ENCODE results near the gene USP33. TPM values are rescaled to one million over a fixed set of nuclear protein-coding genes. Genes with fewer than 3 reads are reported as not detected.
"Not testable (repeated sequence)": the region's sequence is repeated elsewhere in the genome, so short reads cannot be mapped to it uniquely, and the experiment has no call there.

Gene USP33
- 10 to 100 TPM; 41.8 to 43.1 TPM for total RNA-seq
- 38.9 TPM for polyA plus RNA-seq

DNA sequence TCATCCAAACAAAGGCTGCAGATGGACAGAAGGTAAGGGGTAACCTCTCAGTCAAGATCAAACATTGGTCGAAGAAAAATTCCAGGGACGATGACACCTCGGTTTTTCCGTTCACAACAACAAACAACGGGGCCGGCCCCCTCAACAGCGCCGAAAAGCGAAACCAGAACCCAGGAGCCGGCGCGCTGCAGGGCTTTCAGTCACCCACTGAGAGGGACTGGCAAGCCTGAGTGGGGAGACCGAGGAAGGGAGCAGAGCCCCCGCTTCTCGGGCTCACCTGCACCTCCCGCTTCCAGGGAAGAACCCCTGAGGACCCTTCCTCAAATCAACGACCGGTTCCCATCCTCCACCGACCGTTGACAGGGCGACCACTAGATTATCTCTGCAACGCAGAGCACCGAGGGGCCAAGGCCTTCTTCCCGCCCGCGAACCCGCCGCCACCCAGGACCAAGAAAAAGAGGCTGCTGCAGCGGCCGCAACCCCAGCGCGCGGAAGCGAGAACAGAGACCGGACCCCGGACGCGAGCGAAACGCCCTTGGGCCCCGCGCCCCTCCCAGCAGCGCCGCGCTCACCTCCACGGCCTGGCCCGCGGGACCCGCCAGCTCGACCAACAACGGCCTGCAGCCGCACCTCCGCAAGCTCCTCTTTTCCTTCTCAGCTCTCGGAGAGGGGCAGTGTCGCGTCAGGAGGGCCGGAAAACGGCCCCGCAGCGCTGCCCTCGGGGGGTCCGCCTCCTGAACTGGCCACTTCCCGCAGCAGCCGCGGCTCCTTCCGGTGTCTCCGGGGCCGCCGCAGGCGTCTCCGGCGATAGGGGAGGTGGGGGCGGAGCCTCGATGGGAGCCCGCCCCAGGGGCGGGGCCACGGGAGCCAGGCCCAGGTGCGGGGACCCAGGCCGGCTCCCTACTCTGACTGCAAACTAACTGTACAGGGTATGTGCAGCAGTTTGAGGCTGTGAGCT, at the start of gene USP33:
TSS of gene USP33 (minus strand) at position 782 of the 958 bp plus-strand sequence. CDS start 18,155 bp downstream, outside the sequence.
- Mint-ChIP-seq H3K4me3 (peak within 1 kb of the TSS; percentile 96 to 99 (median 96)), H3K4me1 (peaks cover 40 to 53% (median 51%) of the 10 kb centered on the region in 3 donors), H3K9me3 (no peaks in the 10 kb centered on the region), H3K27me3 (no peaks in the 10 kb centered on the region), H3K27ac (peak within 1 kb of the TSS; percentile 93 to 99 (median 94)), H3K36me3 (peaks cover 0 to 7% (median 0%) of the 10 kb centered on the region in 3 donors)
- Histone ChIP-seq H3K36me3 (ENCODE audit: insufficient read depth, low read length) (no peaks in the 10 kb centered on the region), H3K4me3 (ENCODE audit: low read length) (peak within 1 kb of the TSS; percentile 59), H3K4me1 (ENCODE audit: insufficient read depth, low read length) (peaks cover 45% of the 10 kb centered on the region), H3K27ac (ENCODE audit: low read depth, low read length) (peak within 1 kb of the TSS; percentile 83), H3K9me3 (ENCODE audit: low read length) (no peaks in the 10 kb centered on the region), H3K27me3 (ENCODE audit: insufficient read depth, low read length, poor library complexity, severe bottlenecking) (no peaks in the 10 kb centered on the region)
- DNase-seq, result peak; percentile 87 to 93 (median 91)
- ChIA-PET POLR2A (interaction anchor here (0.6 to 1.8 kb wide), 5 partner anchors 20 to 219 kb away, joined by 4 to 14 read pairs (median 4); partner anchors contain the start of genes FUBP1 and MIGA1), CTCF (interaction anchor here (0.6 to 1.3 kb wide), 2 partner anchors 9 to 20 kb away, joined by 3 to 4 read pairs; partner anchors contain the start of gene MIGA1)

DNA sequence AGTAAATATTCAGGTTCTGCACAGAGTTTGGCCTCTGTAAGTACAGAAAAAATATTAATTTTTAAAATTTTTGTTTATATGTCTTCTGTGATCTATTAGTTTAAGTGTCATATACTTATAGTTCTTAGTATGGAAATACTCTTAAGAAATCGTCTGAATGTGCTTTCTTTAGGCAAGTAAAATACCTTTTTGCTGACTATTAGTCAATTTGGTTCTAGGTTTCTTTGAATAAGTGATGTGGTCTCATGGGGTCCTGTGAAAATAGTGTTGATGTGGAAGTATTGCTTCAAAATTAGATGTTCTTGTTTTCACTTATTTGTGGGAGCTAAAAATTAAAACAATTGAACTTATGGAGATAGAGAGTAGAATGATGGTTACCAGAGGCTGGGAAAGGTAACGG, 43.7 kb upstream of the USP33 start:
- Mint-ChIP-seq H3K4me3 (no peak overlapping the region), H3K36me3 (peaks cover 0 to 70% (median 15%) of the 10 kb centered on the region in 3 donors), H3K9me3 (no peaks in the 10 kb centered on the region), H3K27me3 (no peaks in the 10 kb centered on the region), H3K27ac (peak overlapping the region in 2 of 8 donors; percentile 32 to 43), H3K4me1 (peaks cover 19 to 26% (median 21%) of the 10 kb centered on the region in 3 donors)
- no peaks in the 10 kb centered on the region for H3K9me3 ChIP-seq (ENCODE audit: low read length)
- no peak overlapping the region for H3K27ac ChIP-seq (ENCODE audit: low read depth, low read length)
- H3K27me3 ChIP-seq (ENCODE audit: insufficient read depth, low read length, poor library complexity, severe bottlenecking), result no peaks in the 10 kb centered on the region
- no peaks in the 10 kb centered on the region for H3K4me1 ChIP-seq (ENCODE audit: insufficient read depth, low read length)
- POLR2A ChIA-PET, result no interaction called here
- H3K36me3 ChIP-seq (ENCODE audit: insufficient read depth, low read length), result peaks cover 12% of the 10 kb centered on the region
- CTCF ChIA-PET, result no interaction called here
- no peak for DNase-seq
- no peak overlapping the region for H3K4me3 ChIP-seq (ENCODE audit: low read length)

DNA sequence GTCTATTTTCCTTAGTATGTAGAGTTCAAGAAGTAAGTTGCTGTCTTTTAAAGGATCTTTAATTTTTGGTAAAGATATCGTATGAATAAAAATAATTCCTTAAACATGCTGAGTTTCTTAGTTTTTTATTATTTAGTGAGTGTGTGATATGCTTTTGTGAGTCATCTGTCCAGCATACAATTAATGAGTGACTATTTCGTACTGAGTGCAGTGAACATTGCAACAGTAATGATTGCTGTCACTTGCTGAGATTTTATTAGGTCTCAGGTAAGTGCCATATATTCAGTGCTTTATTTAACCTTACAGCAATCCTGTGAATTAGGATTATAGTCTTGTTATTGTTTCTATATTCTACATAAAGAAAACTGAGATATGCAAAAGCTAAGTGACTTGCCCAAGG, 42.4 kb upstream of the USP33 start:
- H3K4me3 ChIP-seq (ENCODE audit: low read length), result no peak overlapping the region
- POLR2A ChIA-PET, result no interaction called here
- no peaks in the 10 kb centered on the region for H3K4me1 ChIP-seq (ENCODE audit: insufficient read depth, low read length)
- H3K27ac ChIP-seq (ENCODE audit: low read depth, low read length), result no peak overlapping the region
- no peaks in the 10 kb centered on the region for H3K27me3 Mint-ChIP-seq
- no peaks in the 10 kb centered on the region for H3K27me3 ChIP-seq (ENCODE audit: insufficient read depth, low read length, poor library complexity, severe bottlenecking)
- no peaks in the 10 kb centered on the region for H3K9me3 ChIP-seq (ENCODE audit: low read length)
- peaks cover 0 to 69% (median 14%) of the 10 kb centered on the region in 3 donors for H3K36me3 Mint-ChIP-seq
- peak overlapping the region in 1 of 8 donors; percentile 52 for H3K27ac Mint-ChIP-seq
- no peak for DNase-seq
- peaks cover 26 to 39% (median 34%) of the 10 kb centered on the region in 3 donors for H3K4me1 Mint-ChIP-seq
- H3K36me3 ChIP-seq (ENCODE audit: insufficient read depth, low read length), result peaks cover 12% of the 10 kb centered on the region
- no peaks in the 10 kb centered on the region for H3K9me3 Mint-ChIP-seq
- CTCF ChIA-PET, result no interaction called here
- no peak overlapping the region for H3K4me3 Mint-ChIP-seq

DNA sequence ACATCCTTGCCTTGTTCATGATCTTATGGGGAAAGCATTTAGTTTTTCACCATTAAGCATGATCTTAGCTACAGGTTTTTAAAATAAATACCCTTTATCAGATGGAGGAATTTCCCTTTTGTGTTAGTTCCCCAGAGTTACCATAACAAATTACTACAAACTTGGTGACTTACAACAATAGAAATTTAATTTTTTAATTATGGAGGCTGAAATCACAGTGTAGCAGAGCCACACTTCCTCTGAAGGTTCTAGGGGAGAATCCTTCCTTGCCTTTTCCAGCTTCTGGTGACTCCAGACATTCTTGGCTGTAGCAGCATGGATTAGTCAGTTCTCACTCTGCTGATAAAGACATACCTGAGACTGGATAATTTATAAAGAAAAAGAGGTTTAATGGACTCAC, 38.3 kb upstream of the USP33 start:
- no peaks in the 10 kb centered on the region for H3K27me3 Mint-ChIP-seq

DNA sequence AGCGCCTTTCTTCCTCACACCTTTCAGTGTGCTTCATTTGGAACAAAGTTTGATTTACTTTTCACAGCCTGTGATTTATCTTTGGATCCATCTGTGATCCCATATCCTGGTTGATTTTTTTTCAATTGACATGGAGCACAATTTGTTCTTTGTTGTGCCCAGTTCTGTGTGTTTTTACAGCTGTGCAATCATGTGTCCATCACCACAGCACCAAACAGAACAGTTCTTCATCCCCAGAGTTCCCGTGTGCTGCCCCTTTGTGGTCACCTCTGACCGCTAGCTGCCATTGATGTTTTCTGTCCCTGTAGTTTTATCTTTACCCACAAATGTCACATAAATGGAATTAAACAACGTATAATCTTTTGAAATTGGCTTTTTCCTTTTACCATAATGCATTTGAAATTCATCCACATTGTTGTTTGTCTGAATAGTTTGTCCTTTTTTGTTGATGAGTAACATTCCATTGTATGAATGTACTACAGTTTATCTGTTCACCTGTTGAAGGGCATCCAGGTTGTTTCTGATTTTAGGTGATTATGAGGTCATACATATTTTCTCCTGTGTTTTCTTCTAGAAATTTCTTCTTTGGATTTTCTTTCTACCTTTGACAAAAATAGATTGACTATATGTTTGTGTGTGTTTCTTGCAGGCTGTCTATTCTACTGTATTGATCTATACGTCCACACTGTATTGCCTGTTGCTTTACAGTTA, 37.2 kb upstream of the USP33 start:
- H3K36me3 Mint-ChIP-seq, result peaks cover 3 to 62% (median 17%) of the 10 kb centered on the region in 3 donors
- no peak overlapping the region for H3K27ac ChIP-seq (ENCODE audit: low read depth, low read length)
- H3K27me3 Mint-ChIP-seq, result no peaks in the 10 kb centered on the region
- ChIA-PET POLR2A (no interaction called here), CTCF (no interaction called here)
- H3K27ac Mint-ChIP-seq, result peak overlapping the region in 1 of 8 donors; percentile 36
- H3K9me3 Mint-ChIP-seq, result no peaks in the 10 kb centered on the region
- peaks cover 36 to 60% (median 50%) of the 10 kb centered on the region in 3 donors for H3K4me1 Mint-ChIP-seq
- no peak overlapping the region for H3K4me3 Mint-ChIP-seq
- peaks cover 9% of the 10 kb centered on the region for H3K36me3 ChIP-seq (ENCODE audit: insufficient read depth, low read length)
- no peak overlapping the region for H3K4me3 ChIP-seq (ENCODE audit: low read length)
- no peaks in the 10 kb centered on the region for H3K9me3 ChIP-seq (ENCODE audit: low read length)
- H3K27me3 ChIP-seq (ENCODE audit: insufficient read depth, low read length, poor library complexity, severe bottlenecking), result no peaks in the 10 kb centered on the region
- no peak for DNase-seq
- no peaks in the 10 kb centered on the region for H3K4me1 ChIP-seq (ENCODE audit: insufficient read depth, low read length)

More for the DNA sequence above, 38.3 kb upstream of the USP33 start:
- no peaks in the 10 kb centered on the region for H3K9me3 ChIP-seq (ENCODE audit: low read length)
- no peaks in the 10 kb centered on the region for H3K9me3 Mint-ChIP-seq
- DNase-seq, result no peak
- no peak overlapping the region for H3K27ac ChIP-seq (ENCODE audit: low read depth, low read length)
- ChIA-PET CTCF (interaction anchor here (1.0 kb wide), 1 partner anchor 158 kb away, joined by 3 read pairs; no protein-coding TSS in a partner anchor), POLR2A (no interaction called here)
- H3K27ac Mint-ChIP-seq, result no peak overlapping the region
- H3K4me3 Mint-ChIP-seq, result no peak overlapping the region
- peaks cover 31 to 52% (median 44%) of the 10 kb centered on the region in 3 donors for H3K4me1 Mint-ChIP-seq
- H3K36me3 ChIP-seq (ENCODE audit: insufficient read depth, low read length), result peaks cover 9% of the 10 kb centered on the region
- H3K36me3 Mint-ChIP-seq, result peaks cover 0 to 64% (median 13%) of the 10 kb centered on the region in 3 donors
- H3K27me3 ChIP-seq (ENCODE audit: insufficient read depth, low read length, poor library complexity, severe bottlenecking), result no peaks in the 10 kb centered on the region
- H3K4me3 ChIP-seq (ENCODE audit: low read length), result no peak overlapping the region
- no peaks in the 10 kb centered on the region for H3K4me1 ChIP-seq (ENCODE audit: insufficient read depth, low read length)

DNA sequence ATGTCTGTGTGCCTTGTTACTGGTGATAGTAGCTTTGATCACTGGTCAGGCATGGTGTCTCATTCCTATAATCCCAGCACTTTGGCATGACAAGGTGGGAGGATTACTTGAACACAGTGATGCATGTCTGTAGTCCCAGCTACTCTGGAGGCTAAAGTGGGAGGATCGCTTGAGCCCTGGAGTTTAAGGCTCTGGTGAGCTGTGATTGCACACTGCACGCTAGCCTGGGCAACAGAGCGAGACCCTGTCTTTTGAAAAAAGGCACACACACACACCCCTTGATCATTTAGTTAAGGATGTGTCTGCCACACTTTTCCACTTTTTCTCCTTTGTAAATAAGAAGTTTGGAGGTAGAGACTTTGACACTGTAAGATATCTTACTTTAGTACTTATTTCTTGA, 34.9 kb upstream of the USP33 start:
- DNase-seq, result no peak
- no peaks in the 10 kb centered on the region for H3K9me3 ChIP-seq (ENCODE audit: low read length)
- Mint-ChIP-seq H3K4me1 (peaks cover 32 to 48% (median 47%) of the 10 kb centered on the region in 3 donors), H3K4me3 (no peak overlapping the region), H3K9me3 (no peaks in the 10 kb centered on the region), H3K27me3 (no peaks in the 10 kb centered on the region), H3K27ac (peak overlapping the region in 1 of 8 donors; percentile 13), H3K36me3 (peaks cover 3 to 59% (median 14%) of the 10 kb centered on the region in 3 donors)
- H3K27me3 ChIP-seq (ENCODE audit: insufficient read depth, low read length, poor library complexity, severe bottlenecking), result no peaks in the 10 kb centered on the region
- ChIA-PET CTCF (no interaction called here), POLR2A (no interaction called here)
- no peak overlapping the region for H3K27ac ChIP-seq (ENCODE audit: low read depth, low read length)
- no peaks in the 10 kb centered on the region for H3K4me1 ChIP-seq (ENCODE audit: insufficient read depth, low read length)
- peaks cover 4% of the 10 kb centered on the region for H3K36me3 ChIP-seq (ENCODE audit: insufficient read depth, low read length)
- H3K4me3 ChIP-seq (ENCODE audit: low read length), result no peak overlapping the region

DNA sequence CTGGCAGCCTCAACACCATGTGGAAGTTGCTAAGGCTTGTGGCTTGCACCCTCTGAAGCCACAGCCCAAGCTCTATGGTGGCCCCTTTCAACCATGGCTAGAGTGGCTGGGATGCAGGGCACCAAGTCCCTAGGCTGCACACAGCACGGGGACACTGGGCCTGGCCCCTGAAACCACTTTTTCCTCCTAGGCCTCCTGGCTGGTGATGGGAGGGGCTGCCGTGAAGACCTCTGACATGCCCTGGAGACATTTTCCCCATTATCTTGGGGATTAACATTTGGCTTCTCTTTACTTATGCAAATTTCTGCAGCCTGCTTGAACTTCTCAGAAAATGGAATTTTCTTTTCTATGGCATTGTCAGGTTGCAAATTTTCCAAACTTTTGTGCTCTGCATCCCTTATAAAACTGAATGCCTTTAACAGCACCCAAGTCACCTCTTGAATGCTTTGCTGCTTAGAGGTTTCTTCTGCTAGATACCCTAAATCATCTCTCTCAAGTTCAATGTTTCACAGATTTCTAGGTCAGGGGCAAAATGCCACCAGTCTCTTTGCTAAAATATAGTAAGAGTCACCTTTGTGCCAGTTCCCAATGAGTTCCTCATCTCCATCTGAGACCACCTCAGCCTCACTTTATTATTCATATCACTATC, 26.6 kb upstream of the USP33 start:
- peaks cover 28 to 67% (median 35%) of the 10 kb centered on the region in 3 donors for H3K36me3 Mint-ChIP-seq
- POLR2A ChIA-PET; CTCF ChIA-PET; H3K27ac Mint-ChIP-seq; H3K9me3 ChIP-seq (ENCODE audit: low read length); H3K27ac ChIP-seq (ENCODE audit: low read depth, low read length); H3K27me3 Mint-ChIP-seq; H3K4me3 ChIP-seq (ENCODE audit: low read length); H3K27me3 ChIP-seq (ENCODE audit: insufficient read depth, low read length, poor library complexity, severe bottlenecking); H3K4me3 Mint-ChIP-seq; DNase-seq; H3K9me3 Mint-ChIP-seq: not testable (repeated sequence)
- peaks cover 24% of the 10 kb centered on the region for H3K36me3 ChIP-seq (ENCODE audit: insufficient read depth, low read length)
- peaks cover 28 to 44% (median 37%) of the 10 kb centered on the region in 3 donors for H3K4me1 Mint-ChIP-seq
- H3K4me1 ChIP-seq (ENCODE audit: insufficient read depth, low read length), result peaks cover 16% of the 10 kb centered on the region

Measured in CD8-positive, alpha-beta memory T cell (primary cell).